HG03354 (cell line): ENCODE results near the gene DNAI4.
A peak's percentile ranks its signal among the peaks of the same experiment; 100 is the strongest.
"Not testable (repeated sequence)": the region's sequence is repeated elsewhere in the genome, so short reads cannot be mapped to it uniquely, and the experiment has no call there.

Experiments used
- ATAC-seq: cut with Tn5 transposase; IDR thresholded peaks from one replicate; pipeline ENCODE4 v1.9.1; 2021; ENCODE audit warnings: mild to moderate bottlenecking; ENCODE audit not compliant: unreplicated experiment, poor library complexity, severe bottlenecking

DNAI4 gene

DNA sequence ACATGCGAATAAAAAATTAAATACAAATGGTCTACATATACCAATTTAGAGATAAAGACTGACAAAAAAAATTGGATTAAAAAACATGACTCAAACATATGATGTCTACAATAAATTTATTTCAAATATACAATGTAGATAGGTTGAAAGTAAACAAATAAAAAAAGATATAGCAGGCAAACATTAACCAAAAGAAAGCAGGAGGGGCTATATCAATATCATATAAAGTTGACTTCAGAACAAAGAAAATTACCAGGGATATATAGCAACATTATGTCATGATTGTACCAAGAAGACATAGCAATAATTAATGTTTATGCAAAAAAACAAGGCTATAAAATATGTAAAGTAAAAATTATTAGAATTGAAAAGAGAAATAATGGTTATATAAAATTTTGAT is 73.7 kb downstream of the DNAI4 start:
- no peak for ATAC-seq

DNA sequence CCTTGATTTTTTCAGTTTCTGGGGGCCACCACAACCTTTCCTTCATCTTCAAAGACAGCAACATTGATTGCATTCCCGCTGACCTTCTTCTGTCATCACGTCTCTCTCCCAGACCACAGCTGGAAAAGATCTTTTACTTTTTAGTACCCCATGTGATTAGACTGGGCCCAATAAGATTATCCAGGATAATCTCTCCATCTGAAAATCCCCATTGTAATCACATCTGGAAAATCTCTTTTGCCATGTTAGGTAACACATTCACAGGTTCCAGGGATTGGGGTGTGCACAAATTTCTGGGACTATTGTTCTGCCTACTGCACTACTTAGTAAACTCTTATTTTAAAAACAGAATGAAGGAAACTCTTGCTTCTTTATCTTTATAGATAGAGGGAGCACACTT is 76.5 kb downstream of the DNAI4 start:
- ATAC-seq = no peak

DNA sequence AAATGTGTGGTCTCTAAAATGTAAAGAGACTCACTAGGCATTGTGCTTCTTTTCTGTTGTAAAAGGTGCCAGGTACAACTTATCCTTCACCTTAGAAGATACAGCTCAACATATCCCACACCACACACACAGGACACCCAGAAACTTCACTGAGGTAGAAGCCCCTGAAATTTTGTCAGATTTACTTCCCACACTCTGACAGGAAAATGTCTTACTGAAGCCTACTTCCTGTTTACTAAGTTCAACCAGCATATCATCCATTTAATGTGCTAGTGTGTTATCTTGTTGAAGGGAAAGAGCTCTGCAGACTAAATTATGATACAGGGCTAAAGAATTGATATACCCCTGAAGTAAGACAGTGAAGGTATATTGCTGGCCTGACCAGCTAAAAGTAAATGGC is 83.7 kb downstream of the DNAI4 start:
- no peak for ATAC-seq

DNA sequence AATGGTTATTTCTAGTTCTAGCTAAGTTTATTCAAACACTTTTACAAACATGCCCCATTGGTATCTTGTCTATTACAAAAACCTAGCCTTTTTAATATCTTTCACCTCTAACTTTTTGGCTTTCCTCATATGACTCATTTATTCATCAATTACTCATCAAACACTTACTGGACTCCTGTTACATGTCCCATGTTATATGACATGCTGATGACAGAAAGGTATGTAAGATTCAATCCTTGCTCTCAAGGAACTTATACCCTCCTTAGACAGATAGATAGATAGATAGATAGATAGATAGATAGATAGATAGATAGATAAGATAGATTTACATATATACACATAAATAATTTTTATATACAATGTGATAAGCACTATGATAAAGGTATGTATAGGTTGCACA is 89.7 kb downstream of the DNAI4 start:
- no peak for ATAC-seq

DNA sequence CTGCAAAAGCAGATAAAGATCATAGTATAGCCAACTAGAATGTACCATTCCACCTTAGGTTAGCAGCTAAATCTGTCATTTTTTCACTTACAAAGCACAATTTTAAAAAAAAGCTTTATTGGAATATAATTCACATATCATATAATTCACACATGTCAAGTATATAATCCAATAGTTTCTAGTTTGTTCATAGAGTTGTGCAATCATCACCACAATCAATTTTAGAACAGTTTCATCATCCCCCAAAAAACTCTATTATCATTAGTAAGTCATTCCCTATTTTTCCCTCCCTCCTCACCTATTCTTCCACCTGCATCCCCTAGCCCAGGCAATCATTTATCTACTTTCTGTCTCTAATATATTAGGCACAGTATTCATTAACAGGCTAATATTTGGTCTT is 91.5 kb downstream of the DNAI4 start:
- ATAC-seq = no peak

DNA sequence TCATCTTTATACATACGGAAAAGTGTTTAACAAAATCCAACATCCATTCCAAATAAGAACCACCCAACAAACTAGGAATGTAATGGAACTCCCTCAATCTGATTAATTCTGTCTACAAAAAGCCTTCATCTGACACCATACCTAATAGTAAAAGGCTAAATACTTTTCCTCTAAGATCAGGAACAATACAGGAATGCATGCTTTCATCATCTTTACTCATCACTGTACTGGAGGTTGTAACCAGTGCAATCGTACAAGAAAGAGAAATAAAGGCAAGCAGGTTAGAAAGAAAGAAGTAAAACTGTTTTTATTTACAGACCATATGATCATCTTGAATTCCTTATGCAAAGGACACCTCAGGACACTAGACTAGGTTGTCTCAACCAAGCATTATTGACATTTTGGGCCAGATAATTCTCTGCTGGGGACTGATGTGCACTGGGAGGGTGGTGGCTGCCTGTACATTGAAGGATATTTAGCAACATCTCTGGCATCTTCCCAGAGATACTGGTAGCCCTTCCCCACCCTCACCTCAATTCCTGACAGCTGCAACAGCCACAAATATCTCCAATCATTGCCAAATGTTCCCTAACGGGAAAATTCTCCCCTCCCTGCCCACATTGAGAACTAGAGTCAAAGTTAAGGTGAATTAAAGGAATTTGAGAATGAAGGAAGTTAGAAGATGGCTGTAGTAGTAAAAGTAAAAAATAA is 93.0 kb downstream of the DNAI4 start:
- no peak for ATAC-seq

DNA sequence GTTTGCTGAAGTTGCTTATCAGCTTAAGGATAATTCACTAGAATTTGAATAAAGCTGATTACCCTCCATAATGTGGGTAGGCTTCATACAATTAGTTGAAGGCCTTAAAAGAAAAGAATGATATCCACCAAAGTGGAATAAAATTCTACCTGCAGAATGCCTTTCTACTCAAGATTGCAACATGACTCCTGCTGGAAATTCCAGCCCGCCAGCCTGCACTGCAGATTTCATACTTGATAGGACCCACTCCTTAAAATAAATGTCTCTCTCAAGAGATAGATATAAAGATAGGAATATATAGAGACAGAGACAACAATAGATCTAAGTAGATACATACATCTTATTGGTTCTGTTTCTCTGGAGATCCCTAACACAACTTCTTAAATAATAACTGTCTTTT is 99.9 kb downstream of the DNAI4 start:
- no peak for ATAC-seq

DNA sequence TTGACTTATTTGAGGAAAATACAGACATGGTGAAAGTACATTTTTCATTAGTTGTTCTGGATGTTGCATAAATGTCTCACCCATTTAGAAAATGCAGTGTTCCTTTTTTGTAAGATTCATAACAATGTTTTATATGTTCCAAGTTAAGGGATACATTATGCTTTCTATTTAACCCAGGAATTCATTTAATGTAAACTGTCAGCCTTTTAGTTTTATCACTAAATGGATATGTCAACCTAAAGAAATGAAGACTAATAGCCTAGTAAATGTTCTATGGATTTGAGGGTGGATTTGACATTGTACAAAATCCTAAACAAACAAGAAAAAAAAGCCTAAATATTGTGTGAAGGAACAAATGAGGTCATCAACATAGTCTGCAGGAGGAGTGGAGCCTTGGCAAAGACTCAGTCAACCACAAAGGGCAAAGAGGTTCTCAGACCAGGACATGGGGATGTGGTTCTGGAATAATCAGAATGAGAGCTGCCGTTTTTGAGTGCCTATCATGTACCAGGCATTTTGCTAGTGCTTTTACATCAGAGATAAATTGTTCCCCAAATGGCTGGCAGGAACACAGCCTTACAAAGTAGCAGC is 114.8 kb downstream of the DNAI4 start:
- ATAC-seq = no peak

DNA sequence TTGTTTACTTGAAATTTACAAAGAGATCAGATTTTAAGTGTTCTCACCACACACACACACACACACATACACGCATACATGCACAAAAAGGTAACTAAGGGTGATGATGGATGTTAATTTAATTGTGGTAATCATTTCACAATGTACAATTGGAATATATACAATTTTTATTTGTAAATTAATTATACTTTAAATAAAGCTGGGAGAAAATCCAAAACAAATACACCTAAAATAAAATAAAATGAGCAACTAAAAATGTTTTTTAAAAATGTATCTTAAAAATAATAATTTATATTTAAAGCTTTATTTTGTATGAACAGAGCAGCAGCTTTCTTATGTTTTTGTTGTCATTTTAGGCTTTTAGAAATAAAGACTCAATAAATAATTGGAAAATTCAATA is 115.4 kb downstream of the DNAI4 start:
- ATAC-seq = no peak

DNA sequence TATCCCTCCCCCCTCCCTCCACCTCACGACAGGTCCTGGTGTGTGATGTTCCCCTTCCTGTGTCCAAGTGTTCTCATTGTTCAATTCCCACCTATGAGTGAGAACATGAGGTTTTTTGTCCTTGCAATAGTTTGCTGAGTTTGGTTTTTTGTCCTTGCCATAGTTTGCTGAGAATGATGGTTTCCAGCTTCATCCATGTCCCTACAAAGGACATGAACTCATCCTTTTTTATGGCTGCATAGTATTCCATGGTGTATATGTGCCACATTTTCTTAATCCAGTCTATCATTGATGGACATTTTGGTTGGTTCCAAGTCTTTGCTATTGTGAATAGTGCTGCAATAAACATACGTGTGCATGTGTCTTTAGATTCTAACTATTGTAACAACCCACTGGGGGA is 128.8 kb downstream of the DNAI4 start:
- not testable (repeated sequence) for ATAC-seq

DNA sequence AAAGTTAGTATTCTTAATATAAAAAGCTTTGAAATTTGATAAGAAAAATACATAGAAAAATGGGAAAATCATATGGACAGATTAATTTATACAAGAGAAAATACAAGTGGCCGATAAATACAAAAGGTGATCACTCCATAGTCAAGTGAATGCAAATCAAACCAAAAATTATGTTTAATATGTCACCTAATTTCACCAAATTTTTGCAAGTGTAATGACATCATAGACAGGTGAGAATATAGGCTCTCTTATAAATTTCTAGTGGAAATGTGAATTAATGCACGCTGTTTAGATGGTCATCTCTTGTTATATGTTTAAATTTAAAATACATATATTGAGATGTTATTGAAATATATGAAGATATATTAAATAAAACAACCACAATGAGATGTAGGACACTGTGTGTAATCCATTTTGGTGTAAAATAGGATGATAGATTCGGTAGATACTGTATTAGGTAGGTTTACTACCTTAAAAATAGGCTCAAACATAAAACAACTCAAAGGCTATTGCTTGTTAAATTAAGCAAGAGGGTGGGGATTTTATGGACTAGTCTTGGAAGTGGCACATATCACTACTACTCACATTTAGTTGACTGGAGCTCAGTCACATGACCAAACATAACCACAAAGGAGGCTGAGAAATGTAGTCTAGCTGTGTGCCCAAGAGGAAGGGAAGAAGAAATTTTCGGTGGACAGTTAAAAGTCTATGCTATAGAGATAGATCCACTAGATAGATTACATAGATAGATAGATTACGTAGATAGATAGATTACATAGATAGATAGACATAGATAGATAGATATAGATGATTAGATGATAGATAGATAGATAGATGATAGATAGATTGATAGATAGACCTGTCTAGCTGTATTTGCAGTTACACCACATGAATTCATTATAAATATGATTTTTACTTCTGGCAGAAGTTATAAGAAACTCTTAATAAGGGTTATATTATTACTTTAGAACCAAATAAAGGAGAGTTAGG is 132.7 kb downstream of the DNAI4 start:
- ATAC-seq = no peak

DNA sequence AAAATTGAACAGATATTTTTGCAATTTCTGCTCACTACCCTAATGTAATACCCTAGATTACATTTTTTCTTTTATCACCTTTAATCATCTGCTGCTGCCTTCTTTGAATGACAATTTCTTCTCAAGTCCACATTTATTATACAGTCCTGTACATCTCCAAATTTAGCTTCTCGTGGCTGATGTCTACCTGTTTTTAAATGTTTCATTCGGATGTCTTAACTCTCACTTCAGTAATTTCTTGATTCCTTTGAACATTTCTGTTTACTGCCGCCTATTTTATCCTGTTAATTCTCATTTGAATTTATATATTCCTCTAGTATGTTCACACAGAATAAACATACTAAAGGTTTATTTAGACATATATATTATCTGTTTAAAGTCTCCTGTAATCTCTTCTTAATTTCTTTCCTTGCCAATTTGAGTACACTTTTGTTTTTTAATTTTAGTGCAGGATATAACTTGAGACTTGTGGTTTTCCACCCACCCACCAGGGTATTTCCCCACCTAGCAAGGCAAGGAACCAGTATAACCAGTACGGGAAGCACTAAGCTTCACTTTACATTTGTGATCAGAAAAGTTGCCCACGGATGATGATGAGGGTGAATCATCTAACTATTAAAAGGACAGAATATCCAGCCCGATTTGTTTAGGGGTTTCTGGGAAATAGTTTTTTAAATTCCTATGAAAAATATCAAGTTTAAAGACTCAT is 136.3 kb downstream of the DNAI4 start:
- peak; percentile 75 for ATAC-seq

DNA sequence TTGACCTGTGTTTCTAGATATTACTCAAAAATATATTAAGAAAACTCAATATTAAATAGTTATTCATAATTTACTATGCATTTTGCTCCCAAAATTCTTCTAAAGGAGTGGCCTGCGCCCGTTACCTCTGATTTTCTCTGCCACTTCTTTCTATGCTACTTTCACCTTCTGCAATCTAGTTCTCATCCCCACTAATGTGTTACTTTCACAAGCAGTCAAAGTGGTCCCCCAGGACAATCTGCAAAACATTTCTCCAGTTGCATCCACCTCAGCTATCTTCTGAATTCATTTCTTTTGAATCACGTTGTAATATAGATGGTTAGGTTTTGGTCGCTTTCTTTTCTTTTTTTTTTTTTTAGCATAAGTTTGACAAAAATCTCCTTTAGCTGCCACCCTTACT is 137.0 kb downstream of the DNAI4 start:
- no peak for ATAC-seq

DNA sequence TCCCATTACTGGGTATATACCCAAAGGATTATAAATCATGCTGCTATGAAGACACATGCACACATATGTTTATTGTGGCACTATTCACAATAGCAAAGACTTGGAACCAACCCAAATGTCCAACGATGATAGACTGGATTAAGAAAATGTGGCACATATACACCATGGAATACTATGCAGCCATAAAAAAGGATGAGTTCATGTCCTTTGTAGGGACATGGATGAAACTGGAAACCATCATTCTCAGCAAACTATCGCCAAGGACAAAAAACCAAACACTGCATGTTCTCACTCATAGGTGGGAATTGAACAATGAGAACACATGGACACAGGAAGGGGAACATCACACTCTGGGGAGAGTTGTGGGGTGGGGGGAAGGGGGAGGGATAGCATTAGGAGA is 138.9 kb downstream of the DNAI4 start:
- ATAC-seq = not testable (repeated sequence)

DNA sequence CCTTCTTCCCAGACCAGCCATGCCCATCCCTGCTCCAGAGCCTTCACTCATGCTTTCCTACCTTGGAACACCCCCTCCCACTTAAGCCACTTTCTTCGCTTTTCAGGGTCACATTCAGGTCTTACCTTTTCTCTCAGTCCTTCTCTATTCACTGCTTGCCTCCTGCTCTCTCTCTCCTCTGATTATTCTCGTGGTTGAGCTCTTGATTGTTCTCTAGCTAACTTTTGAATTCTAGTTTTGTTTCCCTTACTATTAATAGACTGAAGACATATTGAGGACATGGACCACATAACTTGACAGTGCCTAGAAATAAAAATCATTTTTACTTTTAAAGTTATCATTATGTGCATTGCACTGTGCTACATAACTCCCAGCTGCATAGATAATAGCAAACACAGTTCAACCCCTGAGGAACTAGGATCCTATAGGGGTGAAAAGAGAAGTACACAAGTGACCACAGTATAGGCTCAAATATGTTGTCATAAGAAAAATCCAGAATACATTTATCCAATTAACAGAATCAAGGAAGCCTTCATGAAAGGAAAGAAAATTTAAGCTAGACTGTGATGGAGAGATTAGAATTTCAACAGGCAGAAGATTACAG is 145.1 kb downstream of the DNAI4 start:
- no peak for ATAC-seq

DNA sequence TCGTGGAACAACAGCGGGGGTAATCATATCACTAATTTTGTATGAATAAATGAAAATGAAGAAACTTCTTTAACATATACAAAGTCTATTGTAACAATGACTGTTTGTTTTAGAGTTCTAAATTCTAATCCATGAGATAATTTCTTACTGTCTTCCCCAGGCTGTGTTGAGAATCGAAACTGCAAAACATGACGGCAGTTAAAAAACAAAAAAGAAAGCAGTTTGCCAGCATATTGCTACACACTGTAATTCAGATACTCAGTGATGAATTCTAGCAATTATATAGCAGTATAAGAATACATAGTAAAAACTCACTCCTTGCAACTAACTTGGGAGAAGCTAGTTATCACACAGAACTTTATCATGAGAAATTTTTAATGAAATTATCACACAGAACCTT is 145.7 kb downstream of the DNAI4 start:
- ATAC-seq = no peak

DNA sequence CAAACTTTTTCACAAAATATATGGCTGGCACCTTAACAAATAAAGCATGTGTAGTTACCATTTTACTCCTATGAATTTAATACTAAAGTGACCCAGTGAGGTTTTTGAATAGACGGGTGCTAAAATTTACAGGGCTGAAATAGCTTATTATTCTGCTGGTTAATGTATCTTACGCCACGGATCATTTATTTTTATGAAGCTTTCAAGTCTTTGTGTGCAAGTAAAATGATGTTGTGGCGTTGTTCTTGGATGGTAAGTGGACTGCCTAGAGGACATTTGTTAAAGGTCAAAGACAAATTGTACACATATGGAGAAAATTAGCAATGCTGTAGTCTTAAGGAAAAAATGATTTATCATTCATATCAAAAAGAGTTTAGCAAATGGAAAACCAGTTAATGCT is 146.4 kb downstream of the DNAI4 start:
- ATAC-seq = no peak

DNA sequence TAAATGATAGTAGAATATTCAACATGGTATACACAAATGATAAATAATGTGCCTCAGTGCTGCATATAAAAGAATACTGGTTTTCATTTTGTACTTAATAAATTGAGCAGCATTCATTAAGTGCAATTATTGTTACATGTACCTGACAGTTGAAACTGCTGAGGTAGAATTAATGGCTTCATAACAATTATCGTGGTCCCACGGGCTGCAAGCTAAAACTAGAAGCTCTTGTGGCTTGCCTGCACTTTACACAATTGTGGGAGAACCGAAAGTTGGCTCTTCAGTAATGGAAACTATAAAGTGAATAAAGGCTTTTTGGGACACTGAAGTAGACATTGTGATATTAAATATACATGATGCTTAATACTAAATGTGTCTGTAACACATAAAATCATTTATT is 146.8 kb downstream of the DNAI4 start:
- ATAC-seq = no peak

DNA sequence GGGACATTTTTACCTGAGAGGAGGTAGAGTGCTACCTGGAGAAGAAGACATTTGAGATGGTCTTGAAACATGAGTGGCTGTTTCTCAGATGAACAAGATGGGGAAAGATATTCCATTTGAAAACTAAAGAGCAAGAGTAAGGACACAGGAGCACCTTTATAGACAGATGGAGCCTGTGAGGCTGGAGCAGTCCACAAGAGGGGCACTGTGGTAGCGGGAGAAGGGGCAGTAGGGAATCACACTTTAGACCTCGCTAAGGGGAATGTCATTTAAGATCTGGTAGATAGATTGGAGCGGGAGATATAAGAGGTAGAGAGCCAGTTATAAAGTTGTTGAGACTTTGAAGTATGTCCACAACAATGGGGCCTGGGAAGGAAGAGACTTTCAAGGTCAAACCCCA is 149.0 kb downstream of the DNAI4 start:
- no peak for ATAC-seq

DNA sequence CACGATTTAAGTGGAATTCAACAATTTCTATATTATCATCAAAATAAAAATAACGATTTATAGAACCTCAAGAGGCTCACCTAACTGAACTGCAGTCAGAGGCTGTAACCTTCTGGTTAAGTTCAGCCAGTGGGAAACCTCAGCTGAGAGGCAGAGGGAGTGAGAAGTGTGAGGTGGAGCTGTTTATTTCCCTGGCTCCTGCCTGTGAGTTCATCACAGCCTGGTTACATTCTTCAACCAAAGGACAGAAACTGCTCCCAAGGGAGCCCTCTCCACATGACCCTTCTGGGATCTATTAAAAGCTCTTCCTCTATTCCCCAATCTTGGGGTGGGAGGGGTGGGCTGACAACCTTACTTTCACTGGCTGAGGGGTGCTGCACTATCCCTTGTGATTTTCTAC is 150.2 kb downstream of the DNAI4 start:
- ATAC-seq = no peak
